Activated CD4-positive, alpha-beta T cell treated with anti-CD3 and anti-CD28 coated beads, Interleukin-2, amount 50 U/mL, for 48 hours (primary cell): ENCODE results near the gene ZYG11B.
"Not testable (repeated sequence)": the region's sequence is repeated elsewhere in the genome, so short reads cannot be mapped to it uniquely, and the experiment has no call there.

Experiments used
- DNase-seq, 2 experiments: peaks; one replicate each; pipeline ENCODE4 v3.0.0-alpha.2; 2020

ZYG11B gene

GRCh38 chr1:52759908-52760307, 33.7 kb downstream of the ZYG11B start:
- no peak for DNase-seq

GRCh38 chr1:52767596-52768280, 41.5 kb downstream of the ZYG11B start:
- DNase-seq = no peak

GRCh38 chr1:52769346-52770033, 43.2 kb downstream of the ZYG11B start:
- DNase-seq = no peak

- no peak for DNase-seq
These were observed 45.1 kb downstream of the ZYG11B start for GRCh38 chr1:52771384-52771783.

- no peak for DNase-seq
These were observed 59.9 kb downstream of the ZYG11B start for GRCh38 chr1:52786148-52786547.

GRCh38 chr1:52790429-52790828, 64.2 kb downstream of the ZYG11B start:
- not testable (repeated sequence) for DNase-seq

GRCh38 chr1:52792036-52792435, 65.8 kb downstream of the ZYG11B start:
- no peak for DNase-seq

GRCh38 chr1:52793717-52794116, 67.5 kb downstream of the ZYG11B start:
- DNase-seq = not testable (repeated sequence)

GRCh38 chr1:52795464-52795863, 69.2 kb downstream of the ZYG11B start:
- no peak for DNase-seq

GRCh38 chr1:52798331-52798730, 72.1 kb downstream of the ZYG11B start:
- no peak for DNase-seq

- DNase-seq = no peak
These were observed 74.8 kb downstream of the ZYG11B start for GRCh38 chr1:52801011-52801410.

- not testable (repeated sequence) for DNase-seq
These were observed 77.8 kb downstream of the ZYG11B start for GRCh38 chr1:52804083-52804482.

GRCh38 chr1:52814465-52814864, 88.2 kb downstream of the ZYG11B start:
- DNase-seq = no peak

GRCh38 chr1:52820830-52821229, 94.6 kb downstream of the ZYG11B start:
- not testable (repeated sequence) for DNase-seq

GRCh38 chr1:52825868-52826267, 99.6 kb downstream of the ZYG11B start:
- DNase-seq = no peak

GRCh38 chr1:52834798-52835197, 108.5 kb downstream of the ZYG11B start:
- no peak for DNase-seq

- no peak for DNase-seq
These were observed 109.8 kb downstream of the ZYG11B start for GRCh38 chr1:52836035-52836434.

- not testable (repeated sequence) for DNase-seq
These were observed 112.9 kb downstream of the ZYG11B start for GRCh38 chr1:52839175-52839574.

- peak; percentile 69 to 76 for DNase-seq
These were observed 116.5 kb downstream of the ZYG11B start, which contains the start of gene ZYG11A for GRCh38 chr1:52842643-52843310. Gene ZYG11A (plus strand): TSS chr1:52842760. CDS start chr1:52842884, 124 bp downstream.

GRCh38 chr1:52845119-52845518, 118.9 kb downstream of the ZYG11B start:
- not testable (repeated sequence) for DNase-seq

GRCh38 chr1:52848423-52848822, 122.2 kb downstream of the ZYG11B start:
- DNase-seq = no peak

GRCh38 chr1:52850951-52851350, 124.7 kb downstream of the ZYG11B start:
- DNase-seq = no peak

GRCh38 chr1:52852854-52853253, 126.6 kb downstream of the ZYG11B start:
- no peak for DNase-seq

GRCh38 chr1:52855584-52855983, 129.3 kb downstream of the ZYG11B start:
- DNase-seq = no peak
